Astrocyte of the spinal cord (primary cell): Measurements from ENCODE around the gene ZNF584.
A peak's percentile ranks its signal among the peaks of the same experiment; 100 is the strongest.

Experiments used
- DNase-seq: peaks from one replicate; pipeline ENCODE4 v3.0.0; 2011; ENCODE audit warnings: low read depth, low spot score
- H3K4me3 ChIP-seq: 2 replicates; pipeline ENCODE4 v1.5.1; 2011; ENCODE audit warnings: low read depth, mild to moderate bottlenecking, low read length, moderate library complexity
- in situ Hi-C: cut with HindIII; loops from 2 replicates; pipeline ENCODE4 v1.10.0; 2017; ENCODE audit warnings: low sequenced_read_pairs
- TF ChIP-seq, protein P1 (sequence below): IDR thresholded peaks from 2 replicates; pipeline ENCODE4 v1.5.1; 2012; ENCODE audit warnings: low read depth, mild to moderate bottlenecking, low read length, inconsistent platforms

ZNF584 gene

DNA sequence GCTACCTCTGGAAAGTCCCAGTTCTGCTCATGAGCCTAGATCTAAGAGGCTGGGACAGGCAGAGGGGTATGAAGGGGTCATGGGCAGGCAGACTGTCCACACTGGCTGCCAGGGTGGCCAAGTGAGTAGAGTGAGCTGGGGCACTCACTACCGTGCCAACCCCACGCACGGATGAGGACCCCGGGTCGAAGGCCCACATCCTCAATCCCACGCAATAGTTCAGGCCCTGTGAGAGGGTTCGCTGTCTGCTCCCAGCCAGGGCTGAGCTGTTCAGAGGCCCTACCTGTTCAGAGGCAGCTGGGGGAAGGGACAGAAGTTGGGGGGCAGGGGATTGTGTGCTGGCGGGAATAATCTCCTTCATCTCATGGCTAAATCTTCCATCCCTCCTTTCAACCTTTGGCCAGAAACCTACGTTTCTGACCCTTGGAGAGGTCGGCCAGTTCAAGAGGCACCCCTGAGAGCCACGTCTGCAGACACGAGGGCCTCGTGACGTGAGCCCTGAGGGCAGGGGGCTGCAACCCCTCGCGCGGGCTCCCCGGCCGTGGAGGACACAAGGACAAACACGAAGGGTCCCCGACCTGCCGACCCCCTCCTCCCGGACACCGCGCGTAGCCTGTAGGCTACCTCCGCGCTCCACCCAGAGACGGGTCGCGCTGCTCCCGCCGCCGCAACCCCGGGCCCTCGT, 22.4 kb upstream of the ZNF584 start:
- DNase-seq, result no peak
- in situ Hi-C loops, result no loop called here
- TF ChIP-seq, protein P1, sequence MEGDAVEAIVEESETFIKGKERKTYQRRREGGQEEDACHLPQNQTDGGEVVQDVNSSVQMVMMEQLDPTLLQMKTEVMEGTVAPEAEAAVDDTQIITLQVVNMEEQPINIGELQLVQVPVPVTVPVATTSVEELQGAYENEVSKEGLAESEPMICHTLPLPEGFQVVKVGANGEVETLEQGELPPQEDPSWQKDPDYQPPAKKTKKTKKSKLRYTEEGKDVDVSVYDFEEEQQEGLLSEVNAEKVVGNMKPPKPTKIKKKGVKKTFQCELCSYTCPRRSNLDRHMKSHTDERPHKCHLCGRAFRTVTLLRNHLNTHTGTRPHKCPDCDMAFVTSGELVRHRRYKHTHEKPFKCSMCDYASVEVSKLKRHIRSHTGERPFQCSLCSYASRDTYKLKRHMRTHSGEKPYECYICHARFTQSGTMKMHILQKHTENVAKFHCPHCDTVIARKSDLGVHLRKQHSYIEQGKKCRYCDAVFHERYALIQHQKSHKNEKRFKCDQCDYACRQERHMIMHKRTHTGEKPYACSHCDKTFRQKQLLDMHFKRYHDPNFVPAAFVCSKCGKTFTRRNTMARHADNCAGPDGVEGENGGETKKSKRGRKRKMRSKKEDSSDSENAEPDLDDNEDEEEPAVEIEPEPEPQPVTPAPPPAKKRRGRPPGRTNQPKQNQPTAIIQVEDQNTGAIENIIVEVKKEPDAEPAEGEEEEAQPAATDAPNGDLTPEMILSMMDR, result no peak
- peak overlapping the region; percentile 98 for H3K4me3 ChIP-seq

DNA sequence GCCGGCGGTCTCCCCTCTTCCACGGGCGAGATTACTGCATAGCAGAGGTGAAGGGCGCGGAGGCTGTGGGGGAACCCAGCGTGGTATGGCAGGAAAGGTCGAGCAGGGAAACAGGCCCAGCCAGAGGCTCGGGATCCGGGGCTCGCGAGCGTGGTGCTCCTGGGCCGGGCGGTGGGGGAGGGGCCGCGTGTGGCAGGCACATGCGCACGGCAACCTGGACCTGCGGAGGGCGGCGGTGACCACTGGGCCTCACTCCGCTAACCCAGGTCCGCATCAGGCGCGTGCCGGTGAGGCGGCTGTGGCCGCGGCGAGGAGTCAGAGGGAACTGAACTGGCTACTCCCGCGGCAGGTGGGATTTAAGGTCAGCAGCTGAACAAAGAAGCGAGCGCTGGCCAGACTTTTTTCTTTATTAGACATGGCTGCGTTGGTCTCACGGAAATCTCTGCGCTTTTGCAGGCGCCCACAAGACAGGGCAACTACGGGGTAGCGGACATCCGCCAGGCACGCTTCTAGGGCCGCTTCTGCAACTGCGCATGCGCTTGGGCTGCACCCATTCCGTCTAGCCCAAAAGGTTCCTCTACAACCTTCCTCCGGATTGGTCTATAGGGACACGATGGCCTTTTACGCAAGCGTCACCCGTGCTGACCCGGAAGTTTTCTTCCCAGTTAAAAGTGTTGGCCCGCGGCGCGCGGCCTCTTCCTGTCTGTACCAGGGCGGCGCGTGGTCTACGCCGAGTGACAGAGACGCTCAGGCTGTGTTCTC, 21.7 kb upstream of the ZNF584 start, which contains the start of gene RPS5:
Gene RPS5 (plus strand): TSS at position 694 of the 762 bp plus-strand sequence. CDS start 869 bp downstream, outside the sequence.
- DNase-seq, result peak; percentile 98
- peak within 1 kb of the TSS; percentile 98 for H3K4me3 ChIP-seq
- TF ChIP-seq, protein P1, result no peak
- in situ Hi-C loops, result no loop called here

DNA sequence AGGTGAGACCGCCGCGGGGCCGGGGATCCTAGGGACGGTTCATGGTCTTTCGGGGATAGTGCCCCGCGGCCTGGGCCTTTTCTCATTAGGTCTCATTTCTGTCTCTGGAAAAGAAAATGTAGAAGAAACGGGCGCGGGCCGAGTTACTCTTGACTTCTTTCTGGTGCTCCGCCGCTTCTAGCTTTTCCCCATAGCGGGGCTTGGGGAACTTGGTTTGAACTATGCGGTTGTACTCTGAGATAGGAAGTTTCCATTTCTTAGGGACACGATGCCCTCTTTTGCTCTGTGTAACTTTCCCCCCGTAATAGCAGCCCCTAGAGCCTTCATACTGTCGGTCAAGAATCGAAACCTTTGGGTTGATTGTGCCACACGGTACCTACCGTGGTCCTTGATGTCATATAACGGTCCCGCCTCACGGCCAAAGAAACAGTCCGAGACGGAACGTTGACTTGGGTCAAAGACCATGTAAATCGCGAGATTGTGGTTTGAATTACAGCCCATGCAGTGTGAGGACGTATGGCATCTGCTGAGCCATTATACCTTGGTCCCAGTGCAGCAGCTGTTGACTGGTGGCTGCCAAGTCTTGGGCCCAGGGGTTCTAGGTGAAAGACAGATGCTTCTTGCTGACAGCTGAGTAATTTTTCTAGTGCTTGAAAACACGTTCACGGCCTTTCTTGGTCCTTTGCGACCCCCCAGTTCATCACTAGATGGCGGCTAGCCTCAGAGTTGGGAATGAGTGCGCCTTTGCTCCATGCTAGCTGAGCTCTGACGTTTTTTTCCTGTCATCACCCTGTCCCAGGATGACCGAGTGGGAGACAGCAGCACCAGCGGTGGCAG, 20.9 kb upstream of the ZNF584 start:
- peak overlapping the region; percentile 98 for H3K4me3 ChIP-seq
- in situ Hi-C loops, result no loop called here
- DNase-seq, result no peak
- TF ChIP-seq, protein P1, result peak; percentile 13

DNA sequence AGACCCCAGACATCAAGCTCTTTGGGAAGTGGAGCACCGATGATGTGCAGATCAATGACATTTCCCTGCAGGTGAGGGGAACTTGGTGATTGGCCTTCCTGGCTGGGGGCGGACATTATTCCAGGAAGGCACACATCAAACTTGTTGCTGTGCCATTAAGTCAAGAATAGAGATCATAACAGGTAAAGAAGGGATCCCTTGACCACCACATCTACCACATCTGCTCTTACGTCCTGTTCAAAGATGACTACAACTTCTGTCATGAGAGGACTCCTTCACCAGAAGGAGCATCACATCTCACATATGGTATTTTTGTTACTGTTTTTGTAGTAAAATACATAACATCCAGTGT, 20.3 kb upstream of the ZNF584 start:
- in situ Hi-C loops, result no loop called here
- DNase-seq, result no peak
- H3K4me3 ChIP-seq, result peak overlapping the region; percentile 98
- TF ChIP-seq, protein P1, result no peak

DNA sequence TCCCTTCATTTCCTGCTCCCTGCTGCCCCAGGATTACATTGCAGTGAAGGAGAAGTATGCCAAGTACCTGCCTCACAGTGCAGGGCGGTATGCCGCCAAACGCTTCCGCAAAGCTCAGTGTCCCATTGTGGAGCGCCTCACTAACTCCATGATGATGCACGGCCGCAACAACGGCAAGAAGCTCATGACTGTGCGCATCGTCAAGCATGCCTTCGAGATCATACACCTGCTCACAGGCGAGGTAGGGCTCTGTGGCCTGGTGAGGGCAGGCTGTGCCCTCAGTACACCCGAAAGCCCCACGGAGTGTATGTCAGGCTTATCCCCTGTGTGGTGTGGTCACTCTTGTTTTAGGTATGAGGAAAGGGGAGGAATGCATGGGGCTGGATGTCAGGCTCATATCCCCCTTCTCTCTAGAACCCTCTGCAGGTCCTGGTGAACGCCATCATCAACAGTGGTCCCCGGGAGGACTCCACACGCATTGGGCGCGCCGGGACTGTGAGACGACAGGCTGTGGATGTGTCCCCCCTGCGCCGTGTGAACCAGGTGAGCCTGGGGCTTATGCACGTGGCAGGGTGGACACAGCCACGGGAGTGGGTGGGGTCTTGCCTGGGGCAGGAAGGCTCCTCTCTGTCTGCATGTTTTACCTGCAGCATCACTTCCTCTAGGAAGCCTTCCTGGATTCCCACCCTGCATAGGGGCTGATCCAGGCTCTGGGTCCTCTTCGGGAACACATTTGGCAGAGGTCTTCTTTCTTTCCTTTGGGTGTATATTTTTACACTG, 15.3 kb upstream of the ZNF584 start:
- TF ChIP-seq, protein P1, result no peak
- H3K4me3 ChIP-seq, result no peak overlapping the region
- no peak for DNase-seq
- in situ Hi-C loops, result no loop called here

DNA sequence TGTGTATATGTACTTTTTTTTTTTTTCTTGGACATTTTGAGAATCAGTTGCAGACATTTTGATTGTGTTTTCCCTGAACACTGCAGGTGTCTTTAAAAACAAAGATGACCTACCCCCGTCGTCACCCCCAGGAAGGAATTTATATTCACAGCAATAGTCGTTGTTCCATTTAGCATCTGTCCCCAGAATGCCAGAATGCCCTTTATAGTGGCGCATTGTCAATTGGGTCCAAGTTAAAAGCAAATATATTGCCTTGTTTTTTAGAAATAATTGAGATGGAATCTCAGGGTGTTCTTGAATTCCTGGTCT, 14.8 kb upstream of the ZNF584 start:
- no peak overlapping the region for H3K4me3 ChIP-seq
- DNase-seq, result no peak
- in situ Hi-C loops, result no loop called here
- TF ChIP-seq, protein P1, result no peak
